Stimulated activated naive CD8-positive, alpha-beta T cell treated with anti-CD3 and anti-CD28 coated beads, Interleukin-15, Interleukin-2, amounts not matched to agents 100 ng/mL and 50 ng/mL, for 24 hours (primary cell): ENCODE measurements around the gene DVL3.

Source experiments
- H3K27ac Mint-ChIP-seq: one replicate; pipeline ENCODE4 v1.8.0; 2021; ENCODE audit warnings: mild to moderate bottlenecking, mixed read lengths
- H3K27me3 Mint-ChIP-seq: one replicate; pipeline ENCODE4 v1.8.0; 2021; ENCODE audit warnings: mixed read lengths
- H3K36me3 Mint-ChIP-seq: one replicate; pipeline ENCODE4 v1.8.0; 2021; ENCODE audit warnings: low read depth, mixed read lengths
- H3K4me1 Mint-ChIP-seq: one replicate; pipeline ENCODE4 v1.8.0; 2021; ENCODE audit warnings: low read depth, mixed read lengths
- H3K4me3 Mint-ChIP-seq: one replicate; pipeline ENCODE4 v1.8.0; 2021; ENCODE audit warnings: mild to moderate bottlenecking, mixed read lengths
- H3K9me3 Mint-ChIP-seq: one replicate; pipeline ENCODE4 v1.8.0; 2021; ENCODE audit warnings: mixed read lengths

The DVL3 gene

GRCh38 chr3:184178521-184179138, 23.5 kb downstream of the DVL3 start:
- Mint-ChIP-seq H3K36me3 (peaks cover 48% of the 10 kb centered on the region), H3K27ac (no peak overlapping the region), H3K9me3 (no peaks in the 10 kb centered on the region), H3K4me1 (peaks cover 33% of the 10 kb centered on the region), H3K27me3 (no peaks in the 10 kb centered on the region), H3K4me3 (no peak overlapping the region)

GRCh38 chr3:184180165-184180564, 25.0 kb downstream of the DVL3 start:
- Mint-ChIP-seq H3K4me3 (no peak overlapping the region), H3K36me3 (peaks cover 61% of the 10 kb centered on the region), H3K9me3 (no peaks in the 10 kb centered on the region), H3K27me3 (no peaks in the 10 kb centered on the region), H3K4me1 (peaks cover 36% of the 10 kb centered on the region), H3K27ac (no peak overlapping the region)

- no peaks in the 10 kb centered on the region for H3K27me3 Mint-ChIP-seq
- H3K4me1 Mint-ChIP-seq = peaks cover 29% of the 10 kb centered on the region
- H3K27ac Mint-ChIP-seq = no peak overlapping the region
- H3K4me3 Mint-ChIP-seq = no peak overlapping the region
- no peaks in the 10 kb centered on the region for H3K9me3 Mint-ChIP-seq
- H3K36me3 Mint-ChIP-seq = peaks cover 62% of the 10 kb centered on the region
Observed at GRCh38 chr3:184181596-184181995, 26.4 kb downstream of the DVL3 start.

DNA sequence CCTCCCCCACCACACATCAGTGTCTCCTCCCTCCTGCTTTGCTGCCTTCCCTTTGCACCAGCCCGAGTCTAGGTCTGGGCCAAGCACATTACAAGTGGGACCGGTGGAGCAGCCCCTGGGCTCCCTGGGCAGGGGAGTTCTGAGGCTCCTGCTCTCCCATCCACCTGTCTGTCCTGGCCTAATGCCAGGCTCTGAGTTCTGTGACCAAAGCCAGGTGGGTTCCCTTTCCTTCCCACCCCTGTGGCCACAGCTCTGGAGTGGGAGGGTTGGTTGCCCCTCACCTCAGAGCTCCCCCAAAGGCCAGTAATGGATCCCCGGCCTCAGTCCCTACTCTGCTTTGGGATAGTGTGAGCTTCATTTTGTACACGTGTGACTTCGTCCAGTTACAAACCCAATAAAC, 28.5 kb downstream of the DVL3 start:
- Mint-ChIP-seq H3K4me1 (peaks cover 36% of the 10 kb centered on the region), H3K9me3 (no peaks in the 10 kb centered on the region), H3K27ac (no peak overlapping the region), H3K36me3 (peaks cover 70% of the 10 kb centered on the region), H3K4me3 (no peak overlapping the region), H3K27me3 (no peaks in the 10 kb centered on the region)

DNA sequence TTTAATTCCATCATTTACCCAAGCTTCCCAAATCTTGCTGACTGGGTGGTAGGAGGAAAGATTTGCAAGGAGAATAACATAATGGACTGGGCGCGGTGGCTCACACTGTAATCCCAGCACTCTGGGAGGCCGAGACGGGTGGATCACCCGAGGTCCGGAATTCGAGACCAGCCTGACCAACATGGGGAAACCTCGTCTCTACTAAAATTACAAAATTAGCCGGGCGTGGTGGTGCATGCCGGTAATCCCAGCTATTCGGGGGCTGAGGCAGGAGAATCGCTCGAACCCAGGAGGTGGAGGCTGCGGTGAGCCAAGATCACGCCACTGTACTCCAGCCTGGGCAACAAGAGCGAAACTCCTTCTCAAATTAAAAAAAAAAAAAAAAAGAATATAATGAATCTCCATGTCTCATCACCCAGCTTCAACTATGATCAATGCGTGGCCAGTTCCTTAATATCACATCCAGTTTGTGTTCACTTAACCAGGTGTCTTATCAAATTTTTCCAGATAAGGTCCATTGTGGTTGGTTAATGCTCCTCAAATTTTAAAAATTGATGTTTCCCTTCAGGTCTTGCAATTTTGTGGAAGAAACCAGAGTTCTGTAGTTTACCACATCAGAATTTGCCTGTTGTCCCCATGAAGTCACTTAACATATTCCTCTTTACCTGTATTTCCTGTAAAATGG, 29.5 kb downstream of the DVL3 start:
- peak overlapping the region; percentile 96 for H3K4me3 Mint-ChIP-seq
- no peaks in the 10 kb centered on the region for H3K9me3 Mint-ChIP-seq

DNA sequence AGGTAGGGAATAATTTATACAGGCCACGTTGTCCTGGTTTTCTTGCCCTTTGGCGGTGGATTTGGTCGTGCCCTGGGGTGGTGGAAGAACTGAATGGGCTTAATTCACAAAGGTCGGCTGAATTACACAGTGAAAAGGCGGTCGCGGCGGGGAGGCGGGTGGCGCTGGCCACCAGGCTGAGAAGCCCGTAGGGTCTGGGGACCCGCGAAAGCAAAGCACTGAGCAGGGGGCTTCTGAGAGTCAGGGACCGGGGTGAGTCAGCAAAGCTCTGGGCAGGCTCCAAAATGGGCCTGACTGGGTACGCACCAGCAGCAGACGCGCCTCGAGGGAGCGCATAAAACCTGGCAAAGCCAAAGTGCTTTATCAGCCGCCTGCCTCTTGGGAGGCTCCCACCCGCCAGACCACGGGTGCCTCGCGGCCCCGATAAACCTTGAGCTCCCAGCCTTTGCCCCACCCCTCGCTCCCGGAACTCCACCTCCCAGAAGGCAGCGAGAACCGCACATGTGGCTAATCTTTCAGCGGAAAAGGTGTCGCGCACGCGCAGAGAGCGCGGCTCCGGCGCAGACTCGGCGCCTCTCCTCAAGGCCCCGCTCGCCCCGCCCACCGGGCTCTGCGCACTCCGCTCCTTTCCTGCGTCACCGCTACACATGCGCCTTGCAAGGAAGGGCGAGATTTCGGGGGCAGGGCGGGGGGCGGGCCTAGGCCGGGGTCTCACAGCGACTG, 30.4 kb downstream of the DVL3 start:
- no peaks in the 10 kb centered on the region for H3K9me3 Mint-ChIP-seq
- peak overlapping the region; percentile 94 for H3K27ac Mint-ChIP-seq
- H3K4me1 Mint-ChIP-seq = peaks cover 38% of the 10 kb centered on the region
- H3K27me3 Mint-ChIP-seq = no peaks in the 10 kb centered on the region
- H3K4me3 Mint-ChIP-seq = peak overlapping the region; percentile 96
- peaks cover 66% of the 10 kb centered on the region for H3K36me3 Mint-ChIP-seq

More for the DNA sequence above, 29.5 kb downstream of the DVL3 start:
- Mint-ChIP-seq H3K36me3 (peaks cover 67% of the 10 kb centered on the region), H3K27ac (peak overlapping the region; percentile 94), H3K27me3 (no peaks in the 10 kb centered on the region), H3K4me1 (peaks cover 38% of the 10 kb centered on the region)

DNA sequence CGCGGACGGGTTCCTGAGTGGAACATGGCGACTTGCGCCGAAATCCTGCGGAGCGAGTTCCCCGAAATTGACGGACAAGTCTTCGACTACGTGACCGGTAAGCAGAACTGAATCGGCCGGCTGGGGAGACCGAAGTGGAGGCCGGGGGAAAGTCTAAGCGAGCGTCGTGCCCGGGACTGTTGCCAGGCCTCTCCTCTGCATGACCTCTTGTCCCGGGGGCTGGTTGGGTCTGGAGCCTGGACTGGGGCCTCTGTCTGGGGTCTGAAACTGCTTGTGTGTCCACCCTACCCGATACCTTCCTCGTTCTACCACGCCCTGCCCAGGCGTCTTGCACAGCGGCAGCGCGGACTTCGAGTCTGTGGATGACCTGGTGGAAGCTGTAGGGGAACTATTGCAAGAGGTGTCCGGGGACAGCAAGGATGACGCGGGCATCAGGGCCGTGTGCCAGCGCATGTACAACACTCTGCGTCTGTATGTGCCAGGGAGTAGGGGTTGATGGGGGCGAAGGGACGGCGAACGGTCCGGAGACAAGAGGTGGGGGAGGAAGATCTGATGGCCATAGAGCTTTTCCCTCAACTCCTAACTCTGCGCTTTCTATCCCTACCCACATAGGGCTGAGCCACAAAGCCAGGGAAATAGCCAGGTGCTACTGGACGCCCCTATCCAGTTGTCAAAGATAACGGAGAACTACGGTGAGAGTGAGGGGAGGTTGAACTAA, 31.2 kb downstream of the DVL3 start, which contains the start of gene ABCF3:
Gene ABCF3 (plus strand): TSS at position 16 of the 718 bp plus-strand sequence. CDS start 9 bp downstream, at position 25.
- Mint-ChIP-seq H3K9me3 (no peaks in the 10 kb centered on the region), H3K27me3 (no peaks in the 10 kb centered on the region), H3K36me3 (peaks cover 64% of the 10 kb centered on the region), H3K4me3 (peak within 1 kb of the TSS; percentile 96), H3K4me1 (peaks cover 38% of the 10 kb centered on the region), H3K27ac (peak within 1 kb of the TSS; percentile 94)

GRCh38 chr3:184186902-184187207, 31.7 kb downstream of the DVL3 start:
- Mint-ChIP-seq H3K27me3 (no peaks in the 10 kb centered on the region), H3K4me3 (peak overlapping the region; percentile 96), H3K27ac (peak overlapping the region; percentile 94), H3K36me3 (peaks cover 60% of the 10 kb centered on the region), H3K9me3 (no peaks in the 10 kb centered on the region), H3K4me1 (peaks cover 38% of the 10 kb centered on the region)

GRCh38 chr3:184188080-184188479, 32.9 kb downstream of the DVL3 start:
- no peaks in the 10 kb centered on the region for H3K9me3 Mint-ChIP-seq
- H3K27me3 Mint-ChIP-seq = no peaks in the 10 kb centered on the region
- no peak overlapping the region for H3K4me3 Mint-ChIP-seq
- no peak overlapping the region for H3K27ac Mint-ChIP-seq
- H3K4me1 Mint-ChIP-seq = peaks cover 38% of the 10 kb centered on the region
- H3K36me3 Mint-ChIP-seq = peaks cover 61% of the 10 kb centered on the region

DNA sequence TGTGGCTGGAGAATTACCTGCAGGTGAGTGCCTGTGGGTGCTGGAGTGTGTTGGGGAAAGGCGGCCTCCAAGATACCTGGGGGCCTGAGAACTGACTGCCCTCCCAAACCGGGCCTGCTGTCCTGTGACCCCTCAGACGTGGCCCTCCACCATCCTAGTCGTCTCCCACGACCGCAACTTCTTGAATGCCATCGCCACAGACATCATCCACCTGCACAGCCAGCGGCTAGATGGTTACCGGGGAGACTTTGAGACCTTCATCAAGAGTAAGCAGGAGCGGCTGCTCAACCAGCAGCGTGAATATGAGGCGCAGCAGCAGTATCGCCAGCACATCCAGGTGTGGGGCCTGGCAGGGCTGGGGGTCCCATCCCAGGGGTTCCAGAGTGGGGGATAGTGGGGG, 34.2 kb downstream of the DVL3 start:
- Mint-ChIP-seq H3K27me3 (no peaks in the 10 kb centered on the region), H3K36me3 (peaks cover 61% of the 10 kb centered on the region), H3K4me1 (peaks cover 36% of the 10 kb centered on the region), H3K4me3 (no peak overlapping the region), H3K27ac (no peak overlapping the region), H3K9me3 (no peaks in the 10 kb centered on the region)

DNA sequence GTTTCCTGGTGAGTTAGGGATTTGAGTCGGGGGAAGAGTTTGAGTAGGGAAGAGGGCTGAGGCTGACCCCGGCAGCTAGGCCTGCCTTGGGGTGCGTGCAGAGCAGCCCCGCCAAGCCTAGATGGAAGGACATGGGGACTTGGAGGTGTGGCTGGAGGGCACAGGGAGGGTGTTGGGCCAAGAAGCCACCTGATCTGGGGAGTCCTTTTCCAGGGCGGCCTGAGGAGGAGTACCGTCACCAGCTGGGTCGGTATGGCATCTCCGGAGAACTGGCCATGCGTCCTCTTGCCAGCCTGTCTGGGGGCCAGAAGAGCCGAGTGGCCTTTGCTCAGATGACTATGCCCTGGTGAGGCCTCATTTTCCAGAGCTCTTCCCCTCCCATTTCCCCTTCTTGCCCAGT, 37.7 kb downstream of the DVL3 start:
- H3K27ac Mint-ChIP-seq = no peak overlapping the region
- H3K9me3 Mint-ChIP-seq = no peaks in the 10 kb centered on the region
- H3K27me3 Mint-ChIP-seq = no peaks in the 10 kb centered on the region
- peaks cover 10% of the 10 kb centered on the region for H3K4me1 Mint-ChIP-seq
- H3K4me3 Mint-ChIP-seq = no peak overlapping the region
- peaks cover 50% of the 10 kb centered on the region for H3K36me3 Mint-ChIP-seq

DNA sequence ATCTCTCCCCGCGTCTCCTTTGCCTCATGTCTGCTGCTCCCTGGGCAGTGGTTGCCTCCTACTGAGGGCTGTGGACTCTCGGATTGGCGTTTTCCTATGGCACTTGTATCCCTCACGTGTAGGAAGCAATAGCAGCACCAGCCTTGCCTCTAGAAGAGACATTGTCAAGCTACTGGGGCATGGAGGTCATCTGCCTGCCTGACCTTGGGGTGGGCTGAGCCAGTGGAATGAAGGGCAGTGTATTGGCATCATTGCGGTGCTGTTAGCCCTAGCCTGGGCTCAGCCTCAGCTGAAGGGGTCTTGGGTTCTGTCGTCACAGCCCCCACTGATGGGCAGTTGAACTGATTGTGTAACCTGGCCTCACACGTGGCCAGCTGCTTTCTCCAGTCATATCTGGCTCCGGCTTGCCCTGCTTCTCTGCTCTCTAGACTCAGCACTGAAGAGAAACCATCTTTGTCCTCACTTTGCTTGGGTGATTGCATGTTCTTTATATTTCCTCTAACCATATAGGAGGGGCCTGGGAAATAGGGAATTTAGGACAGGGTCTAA, 38.9 kb downstream of the DVL3 start:
- Mint-ChIP-seq H3K9me3 (no peaks in the 10 kb centered on the region), H3K4me1 (no peaks in the 10 kb centered on the region), H3K27ac (no peak overlapping the region), H3K36me3 (peaks cover 39% of the 10 kb centered on the region), H3K27me3 (no peaks in the 10 kb centered on the region), H3K4me3 (no peak overlapping the region)

DNA sequence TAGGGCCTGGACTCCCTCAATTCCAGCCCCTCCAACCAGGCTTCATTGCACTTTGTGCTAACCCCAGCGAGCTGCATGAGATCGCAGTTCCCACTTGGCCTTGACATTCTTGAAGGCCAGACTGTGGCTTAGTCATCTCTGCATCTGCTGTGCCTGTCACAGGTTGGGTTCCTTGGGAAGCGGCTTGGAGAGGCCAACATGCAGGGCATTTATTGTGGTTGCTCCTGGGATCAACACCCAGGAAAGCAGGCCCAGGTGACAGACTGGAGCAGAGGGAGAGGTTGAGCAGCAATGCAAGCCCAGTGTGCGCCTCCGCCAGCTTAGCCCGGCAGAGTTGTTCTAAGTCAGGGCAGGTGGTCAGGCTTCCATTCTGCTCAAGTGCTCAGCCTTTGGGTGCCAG, 41.4 kb downstream of the DVL3 start:
- Mint-ChIP-seq H3K9me3 (no peaks in the 10 kb centered on the region), H3K27ac (no peak overlapping the region), H3K4me3 (no peak overlapping the region), H3K4me1 (no peaks in the 10 kb centered on the region), H3K36me3 (peaks cover 26% of the 10 kb centered on the region), H3K27me3 (no peaks in the 10 kb centered on the region)

DNA sequence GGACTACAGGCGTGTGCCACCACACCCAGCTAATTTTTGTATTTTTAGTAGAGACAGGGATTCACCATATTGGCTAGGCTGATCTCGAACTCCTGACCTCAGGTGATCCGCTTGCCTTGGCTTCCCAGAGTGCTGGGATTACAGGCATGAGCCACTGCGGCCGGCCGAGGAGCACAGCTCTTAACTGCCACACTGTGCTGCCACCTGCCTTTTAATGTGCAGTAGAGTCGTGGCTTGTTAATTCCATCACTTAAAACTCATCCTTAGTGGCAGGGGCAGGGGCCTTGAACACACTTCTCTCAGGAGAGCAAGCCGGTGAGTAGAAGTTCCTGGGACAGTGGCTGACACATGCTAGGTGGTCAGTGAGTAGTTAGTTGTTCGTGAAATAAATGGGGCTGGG, 43.3 kb downstream of the DVL3 start:
- no peak overlapping the region for H3K27ac Mint-ChIP-seq
- H3K4me1 Mint-ChIP-seq = no peaks in the 10 kb centered on the region
- no peaks in the 10 kb centered on the region for H3K9me3 Mint-ChIP-seq
- H3K27me3 Mint-ChIP-seq = no peaks in the 10 kb centered on the region
- peaks cover 10% of the 10 kb centered on the region for H3K36me3 Mint-ChIP-seq
- no peak overlapping the region for H3K4me3 Mint-ChIP-seq

GRCh38 chr3:184200825-184201224, 45.6 kb downstream of the DVL3 start:
- H3K9me3 Mint-ChIP-seq = no peaks in the 10 kb centered on the region
- no peak overlapping the region for H3K4me3 Mint-ChIP-seq
- H3K4me1 Mint-ChIP-seq = no peaks in the 10 kb centered on the region
- H3K27ac Mint-ChIP-seq = no peak overlapping the region
- no peaks in the 10 kb centered on the region for H3K36me3 Mint-ChIP-seq
- peaks cover 4% of the 10 kb centered on the region for H3K27me3 Mint-ChIP-seq
